NCI-H2029 (cell line): ENCODE measurements around the gene C20orf204.
A peak's percentile ranks its signal among the peaks of the same experiment; 100 is the strongest.
"Not testable (repeated sequence)": the region's sequence is repeated elsewhere in the genome, so short reads cannot be mapped to it uniquely, and the experiment has no call there.

ENCODE experiments used
- DNase-seq: peaks from one replicate; lab custom pipeline; 2025; lab: John Stamatoyannopoulos, UW

Gene C20orf204

DNA sequence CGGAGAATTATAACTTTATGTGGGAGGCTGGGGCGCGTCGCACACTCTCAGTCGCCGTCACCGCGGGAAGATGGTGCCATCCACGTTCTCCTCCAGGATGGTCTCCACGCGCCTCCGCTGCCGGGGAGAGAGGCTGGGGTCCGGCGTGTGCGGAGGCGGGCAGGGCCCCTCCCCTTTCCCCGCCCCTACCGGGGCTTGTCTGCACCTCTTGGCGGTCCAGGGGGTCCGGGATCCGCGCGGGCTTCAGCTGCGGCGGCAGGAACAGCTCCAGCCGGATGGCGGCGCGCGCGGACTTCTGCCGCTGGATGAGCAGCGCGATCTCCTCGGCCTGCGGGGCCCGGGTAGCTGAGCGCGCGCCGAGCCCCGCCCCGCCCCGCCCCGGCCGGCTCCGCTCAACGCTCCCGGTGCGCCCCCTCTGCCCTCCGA, 47.4 kb downstream of the C20orf204 start:
- DNase-seq = peak; percentile 25

DNA sequence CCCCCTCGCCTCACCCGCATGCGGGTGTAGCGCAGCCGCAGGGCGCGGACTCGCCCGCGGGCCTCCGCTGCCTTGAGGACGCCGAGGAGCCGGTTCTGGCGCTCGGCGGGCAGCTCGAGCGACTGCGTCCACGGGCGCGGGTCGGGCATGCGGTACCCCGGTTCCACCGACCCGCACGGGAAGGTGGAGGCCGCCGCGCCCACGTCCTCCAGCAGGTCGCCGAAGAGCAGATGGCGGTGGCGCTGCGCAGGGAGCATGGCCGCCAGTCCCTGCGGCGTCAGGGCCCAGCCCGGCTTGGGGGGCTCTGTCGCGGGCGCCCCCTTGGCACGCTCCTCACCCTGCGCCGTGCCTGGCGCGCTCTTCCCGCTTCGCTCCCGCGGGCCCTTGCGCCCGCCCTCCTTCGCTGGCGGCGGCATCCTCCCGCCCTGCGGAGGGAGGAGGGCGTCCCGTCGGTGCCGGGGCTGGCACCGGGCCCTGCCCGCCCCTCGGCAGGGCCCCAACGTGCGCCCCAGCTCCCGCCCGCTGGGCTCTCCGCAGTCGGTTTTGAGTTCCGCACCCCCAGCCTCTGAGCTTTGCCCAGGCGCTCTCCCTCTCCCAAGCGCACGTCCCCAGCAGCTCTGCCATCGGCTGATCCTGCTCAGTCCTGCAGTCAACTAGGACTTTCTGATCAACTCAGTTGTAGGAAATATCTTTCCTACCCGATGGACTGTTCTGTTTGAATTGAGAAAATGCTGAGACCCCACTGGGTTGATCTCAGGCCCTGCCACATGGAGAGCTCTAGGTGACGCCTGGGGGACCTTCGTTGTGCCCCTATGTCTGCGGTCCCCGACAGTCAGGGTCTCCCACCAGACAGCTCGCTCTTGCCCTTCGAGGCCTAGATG, 48.1 kb downstream of the C20orf204 start, which contains the start of gene LKAAEAR1:
LKAAEAR1 (minus strand) TSS at position 595 of the 881 bp plus-strand sequence; CDS start at position 416, 179 bp downstream.
- DNase-seq = no peak

DNA sequence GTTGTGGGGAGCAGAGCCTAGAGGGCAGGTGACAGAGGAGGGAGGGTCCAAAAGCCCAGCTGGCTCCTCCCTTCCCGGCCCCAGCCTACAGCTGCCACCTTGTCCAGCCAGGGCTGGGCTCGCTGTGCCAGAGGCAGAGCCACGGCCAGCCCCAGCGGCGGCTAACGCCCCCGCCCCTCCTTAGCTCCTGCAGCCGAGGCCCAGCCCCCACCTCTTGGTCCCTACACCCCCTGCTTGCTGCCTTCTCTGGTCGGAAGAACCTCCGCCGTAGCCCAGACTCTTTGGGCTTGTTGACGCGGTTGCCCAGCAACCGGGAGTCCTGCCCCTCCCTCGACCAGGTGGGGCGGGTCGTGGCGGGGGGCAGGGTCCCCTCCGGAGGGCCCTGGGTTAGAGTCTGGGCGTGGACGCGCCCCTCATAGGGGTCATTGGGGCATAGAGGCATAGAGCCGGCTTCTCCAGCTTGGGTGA, 48.7 kb downstream of the C20orf204 start:
- DNase-seq = no peak

DNA sequence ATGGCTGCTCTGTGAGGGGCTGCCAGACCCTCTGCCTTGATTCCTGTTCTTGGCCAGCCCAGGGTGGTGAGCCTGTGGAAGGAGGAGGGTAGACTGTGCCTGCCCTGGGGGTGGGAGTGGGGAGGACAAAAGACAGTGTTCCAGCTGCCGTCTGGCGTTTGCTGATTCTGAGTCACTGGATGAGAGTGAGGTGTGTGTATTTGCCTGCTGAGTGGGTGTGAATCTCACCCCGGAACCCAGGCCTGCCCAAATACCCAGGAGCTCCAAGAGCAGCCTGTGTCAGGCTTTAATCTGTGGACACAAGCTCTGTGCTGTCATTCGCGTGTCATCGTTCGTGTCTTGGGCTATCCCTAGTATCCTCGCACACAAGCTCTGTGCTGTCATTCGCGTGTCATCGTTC, 50.8 kb downstream of the C20orf204 start:
- no peak for DNase-seq

DNA sequence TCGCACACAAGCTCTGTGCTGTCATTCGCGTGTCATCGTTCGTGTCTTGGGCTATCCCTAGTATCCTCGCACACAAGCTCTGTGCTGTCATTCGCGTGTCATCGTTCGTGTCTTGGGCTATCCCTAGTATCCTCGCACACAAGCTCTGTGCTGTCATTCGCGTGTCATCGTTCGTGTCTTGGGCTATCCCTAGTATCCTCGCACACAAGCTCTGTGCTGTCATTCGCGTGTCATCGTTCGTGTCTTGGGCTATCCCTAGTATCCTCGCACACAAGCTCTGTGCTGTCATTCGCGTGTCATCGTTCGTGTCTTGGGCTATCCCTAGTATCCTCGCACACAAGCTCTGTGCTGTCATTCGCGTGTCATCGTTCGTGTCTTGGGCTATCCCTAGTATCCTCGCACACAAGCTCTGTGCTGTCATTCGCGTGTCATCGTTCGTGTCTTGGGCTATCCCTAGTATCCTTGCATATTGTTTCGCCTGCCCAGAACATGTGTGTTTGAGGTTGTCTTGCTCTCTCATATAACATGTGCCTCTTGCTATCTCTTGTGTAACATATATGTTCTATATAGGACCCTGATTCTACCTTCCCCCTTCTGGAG, 51.3 kb downstream of the C20orf204 start:
- not testable (repeated sequence) for DNase-seq

DNA sequence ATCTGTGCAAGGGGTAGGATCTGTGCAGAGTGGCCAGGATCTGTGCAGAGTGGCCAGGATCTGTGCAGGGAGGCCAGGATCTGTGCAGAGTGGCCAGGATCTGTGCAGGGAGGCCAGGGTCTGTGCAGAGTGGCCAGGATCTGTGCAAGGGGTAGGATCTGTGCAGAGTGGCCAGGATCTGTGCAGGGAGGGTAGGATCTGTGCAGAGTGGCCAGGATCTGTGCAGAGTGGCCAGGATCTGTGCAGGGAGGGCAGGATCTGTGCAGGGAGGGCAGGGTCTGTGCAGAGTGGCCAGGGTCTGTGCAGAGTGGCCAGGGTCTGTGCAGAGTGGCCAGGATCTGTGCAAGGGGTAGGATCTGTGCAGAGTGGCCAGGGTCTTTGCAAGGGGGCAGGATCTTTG, 52.6 kb downstream of the C20orf204 start:
- not testable (repeated sequence) for DNase-seq
